Mucosa of rectum (tissue), 2 donors: ENCODE results near the gene LRP11.
"Not testable (repeated sequence)": the region's sequence is repeated elsewhere in the genome, so short reads cannot be mapped to it uniquely, and the experiment has no call there.

Experiments
- H3K27ac ChIP-seq, 2 donors: one replicate each; pipeline ENCODE4 v1.7.0; 2013; ENCODE audit warnings: inconsistent platforms in 2 of 2, low read depth in 2 of 2, low read length in 2 of 2
- H3K27me3 ChIP-seq, 2 donors: one replicate each; pipeline ENCODE4 v1.7.0; 2013; ENCODE audit warnings: low read length in 2 of 2; ENCODE audit not compliant: control insufficient read depth in 2 of 2, insufficient read depth in 2 of 2
- H3K36me3 ChIP-seq, 2 donors: one replicate each; pipeline ENCODE4 v1.7.0; 2013; ENCODE audit warnings: low read length in 2 of 2; ENCODE audit not compliant: control insufficient read depth in 2 of 2, insufficient read depth in 2 of 2
- H3K4me1 ChIP-seq, 2 donors: one replicate each; pipeline ENCODE4 v1.7.0; 2013; ENCODE audit warnings: low read length in 2 of 2, mild to moderate bottlenecking in 1 of 2; ENCODE audit not compliant: control insufficient read depth in 2 of 2, insufficient read depth in 2 of 2
- H3K4me3 ChIP-seq, 2 donors: one replicate each; pipeline ENCODE4 v1.7.0; 2013; ENCODE audit warnings: low read length in 2 of 2
- H3K9ac ChIP-seq, 2 donors: one replicate each; pipeline ENCODE4 v1.7.0; 2013; ENCODE audit warnings: low read length in 2 of 2, low read depth in 1 of 2, mild to moderate bottlenecking in 1 of 2
- H3K9me3 ChIP-seq, 2 donors: one replicate each; pipeline ENCODE4 v1.7.0; 2013; ENCODE audit warnings: low read length in 2 of 2; ENCODE audit not compliant: control insufficient read depth in 2 of 2
- donor health status: healthy.
- donor health status: Normal muscosa, but diverticular disease.

Gene LRP11

DNA sequence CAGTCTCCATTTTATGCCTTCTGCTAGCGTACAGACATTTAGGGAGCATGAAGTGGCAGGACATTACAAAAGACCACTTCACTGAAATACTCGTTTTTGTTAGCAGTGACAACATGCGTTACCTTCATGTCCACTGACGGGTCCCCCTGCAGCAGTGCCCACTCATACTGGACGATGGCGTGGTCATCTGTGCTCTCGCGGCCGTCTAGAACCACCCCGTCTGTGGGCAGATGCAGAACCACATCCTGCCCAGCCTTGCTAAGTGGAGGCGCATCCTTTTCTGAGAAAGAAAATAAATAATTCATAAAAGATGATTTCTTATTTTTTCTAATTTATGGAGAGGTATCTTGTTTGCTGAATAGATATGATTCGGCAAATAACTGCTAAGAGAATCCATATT lies 11.3 kb downstream of the LRP11 start:
- Histone ChIP-seq H3K36me3 (no peaks in the 10 kb centered on the region), H3K9me3 (no peaks in the 10 kb centered on the region), H3K4me1 (peaks cover 5 to 7% of the 10 kb centered on the region in 2 donors), H3K4me3 (no peak overlapping the region), H3K9ac (no peak overlapping the region), H3K27me3 (no peaks in the 10 kb centered on the region), H3K27ac (no peak overlapping the region)

- Histone ChIP-seq H3K4me1 (peaks cover 5 to 9% of the 10 kb centered on the region in 2 donors), H3K36me3 (no peaks in the 10 kb centered on the region), H3K9ac (no peak overlapping the region), H3K27me3 (no peaks in the 10 kb centered on the region), H3K27ac (no peak overlapping the region), H3K4me3 (no peak overlapping the region), H3K9me3 (no peaks in the 10 kb centered on the region)
Observed at GRCh38 chr6:149852180-149852579, 12.0 kb downstream of the LRP11 start.

GRCh38 chr6:149851461-149852110 lies 12.6 kb downstream of the LRP11 start:
- Histone ChIP-seq H3K27me3 (no peaks in the 10 kb centered on the region), H3K27ac (no peak overlapping the region), H3K9ac (no peak overlapping the region), H3K4me3 (no peak overlapping the region), H3K36me3 (no peaks in the 10 kb centered on the region), H3K4me1 (peaks cover 7 to 12% of the 10 kb centered on the region in 2 donors), H3K9me3 (no peaks in the 10 kb centered on the region)

DNA sequence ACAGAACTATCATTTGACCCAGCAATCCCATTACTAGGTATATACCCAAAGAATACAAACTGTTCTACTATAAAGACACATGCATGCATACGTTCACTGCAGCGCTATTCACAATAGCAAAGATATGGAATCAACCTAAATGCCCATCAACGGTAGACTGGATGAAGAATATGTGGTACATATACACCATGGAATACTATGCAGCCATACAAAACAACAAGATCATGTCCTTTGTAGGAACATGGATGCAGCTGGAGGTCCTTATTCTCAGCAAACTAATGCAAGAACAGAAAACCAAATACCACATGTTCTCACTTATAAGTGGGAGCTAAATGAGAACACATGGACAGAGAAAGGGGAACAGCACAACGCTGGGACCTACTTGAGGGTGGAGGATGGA lies 15.8 kb downstream of the LRP11 start:
- not testable (repeated sequence) for H3K9me3 ChIP-seq, H3K4me1 ChIP-seq, H3K9ac ChIP-seq, H3K27ac ChIP-seq, H3K27me3 ChIP-seq, H3K4me3 ChIP-seq, H3K36me3 ChIP-seq

- no peaks in the 10 kb centered on the region for H3K27me3 ChIP-seq
- no peaks in the 10 kb centered on the region for H3K36me3 ChIP-seq
- H3K4me1 ChIP-seq = peaks cover 2 to 5% of the 10 kb centered on the region in 2 donors
- H3K9ac ChIP-seq = no peak overlapping the region
- no peak overlapping the region for H3K27ac ChIP-seq
- no peak overlapping the region for H3K4me3 ChIP-seq
- H3K9me3 ChIP-seq = no peaks in the 10 kb centered on the region
Observed at GRCh38 chr6:149847939-149848267, 16.3 kb downstream of the LRP11 start.

DNA sequence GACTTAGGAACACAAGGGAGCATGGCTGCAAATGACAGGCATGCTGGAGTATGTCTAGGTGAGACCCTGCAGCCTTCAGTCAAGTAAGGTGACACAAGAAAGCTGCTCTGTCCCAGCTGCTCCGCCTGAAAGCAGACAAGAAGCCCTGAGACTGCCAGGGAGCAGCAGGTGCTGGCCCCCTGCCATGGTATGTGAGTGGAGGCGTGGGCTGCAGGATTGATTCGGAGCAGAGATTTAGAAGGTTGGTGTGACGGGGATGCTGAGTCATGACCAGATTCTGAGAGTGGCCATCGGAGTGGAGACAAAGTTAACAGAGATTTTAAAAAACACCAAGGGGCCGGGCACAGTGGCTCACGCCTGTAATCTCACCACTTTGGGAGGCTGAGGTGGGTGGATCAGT lies 17.8 kb downstream of the LRP11 start:
- Histone ChIP-seq H3K36me3 (no peaks in the 10 kb centered on the region), H3K9me3 (no peaks in the 10 kb centered on the region), H3K4me1 (peaks cover 2 to 5% of the 10 kb centered on the region in 2 donors), H3K27ac (no peak overlapping the region), H3K4me3 (no peak overlapping the region), H3K9ac (no peak overlapping the region), H3K27me3 (no peaks in the 10 kb centered on the region)

GRCh38 chr6:149845549-149845948 lies 18.6 kb downstream of the LRP11 start:
- Histone ChIP-seq H3K36me3 (no peaks in the 10 kb centered on the region), H3K27ac (no peak overlapping the region), H3K9ac (no peak overlapping the region)

GRCh38 chr6:149844480-149844879 lies 19.7 kb downstream of the LRP11 start:
- Histone ChIP-seq H3K9me3 (no peaks in the 10 kb centered on the region), H3K4me3 (no peak overlapping the region), H3K36me3 (no peaks in the 10 kb centered on the region), H3K4me1 (peaks cover 10 to 14% of the 10 kb centered on the region in 2 donors), H3K27ac (no peak overlapping the region), H3K27me3 (no peaks in the 10 kb centered on the region), H3K9ac (no peak overlapping the region)

More at GRCh38 chr6:149845549-149845948, 18.6 kb downstream of the LRP11 start:
- Histone ChIP-seq H3K9me3 (no peaks in the 10 kb centered on the region), H3K4me3 (no peak overlapping the region), H3K27me3 (no peaks in the 10 kb centered on the region), H3K4me1 (peaks cover 7 to 8% of the 10 kb centered on the region in 2 donors)

- H3K27ac ChIP-seq, H3K4me3 ChIP-seq, H3K9ac ChIP-seq, H3K36me3 ChIP-seq, H3K9me3 ChIP-seq, H3K27me3 ChIP-seq: not testable (repeated sequence)
- H3K4me1 ChIP-seq = peaks cover 10 to 14% of the 10 kb centered on the region in 2 donors
Observed at GRCh38 chr6:149844036-149844435, 20.1 kb downstream of the LRP11 start.

DNA sequence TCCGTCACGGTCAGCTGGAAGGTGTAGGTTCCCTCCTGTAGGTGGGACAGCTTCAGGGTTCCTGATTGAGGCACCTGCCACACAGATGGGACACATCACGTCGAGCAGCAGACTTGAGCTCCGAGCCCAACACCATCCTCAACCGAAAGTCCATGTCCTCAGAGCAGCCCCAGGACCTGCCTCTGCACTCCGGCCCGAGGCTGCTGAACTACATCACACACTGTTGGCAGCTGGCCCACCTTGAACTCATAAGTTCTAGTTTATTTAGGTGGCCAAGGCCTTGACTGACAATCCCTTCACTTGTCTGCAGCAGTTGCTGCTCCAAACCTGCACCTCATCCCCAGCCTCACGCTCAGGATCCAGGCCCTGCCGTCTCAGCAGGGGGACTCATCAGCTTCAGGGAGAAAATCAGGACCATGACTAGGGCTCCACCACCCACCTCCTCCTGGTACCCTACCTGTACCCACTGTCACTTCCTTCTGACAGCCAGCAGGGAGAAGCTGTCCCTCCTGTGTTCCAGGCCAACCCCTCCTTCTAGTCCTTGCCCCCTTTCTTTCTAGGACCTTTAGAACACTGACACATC lies 21.0 kb downstream of the LRP11 start:
- no peak overlapping the region for H3K9ac ChIP-seq
- H3K27me3 ChIP-seq = no peaks in the 10 kb centered on the region
- no peaks in the 10 kb centered on the region for H3K36me3 ChIP-seq
- H3K27ac ChIP-seq = no peak overlapping the region
- no peak overlapping the region for H3K4me3 ChIP-seq
- H3K4me1 ChIP-seq = peaks cover 10 to 14% of the 10 kb centered on the region in 2 donors
- no peaks in the 10 kb centered on the region for H3K9me3 ChIP-seq
